Neuronal stem cell (in vitro differentiated cells): ENCODE results near the gene C3orf52.
A peak's percentile ranks its signal among the peaks of the same experiment; 100 is the strongest.

Experiments used
- DNase-seq: peaks from one replicate; pipeline ENCODE4 v3.0.0-alpha.2; 2013; ENCODE audit warnings: low spot score
- H2AFZ ChIP-seq: one replicate; pipeline ENCODE4 v1.6.1; 2013; ENCODE audit warnings: mild to moderate bottlenecking, low read length, inconsistent platforms
- H2AK5ac ChIP-seq: 2 replicates; pipeline ENCODE4 v1.6.1; 2013; ENCODE audit warnings: low read depth, mild to moderate bottlenecking, inconsistent platforms, low read length, moderate library complexity, mixed read lengths
- H2BK120ac ChIP-seq: 2 replicates; pipeline ENCODE4 v1.6.1; 2013; ENCODE audit warnings: low read depth, mild to moderate bottlenecking, inconsistent platforms, low read length, moderate library complexity, mixed read lengths
- H2BK12ac ChIP-seq: one replicate; pipeline ENCODE4 v1.6.1; 2013; ENCODE audit warnings: low read length, inconsistent platforms
- H2BK15ac ChIP-seq: 2 replicates; pipeline ENCODE4 v1.6.1; 2013; ENCODE audit warnings: mild to moderate bottlenecking, low read length, inconsistent platforms, mixed read lengths
- H2BK5ac ChIP-seq: one replicate; pipeline ENCODE4 v1.6.1; 2013; ENCODE audit warnings: inconsistent platforms, mild to moderate bottlenecking, low read length, moderate library complexity
- H3K14ac ChIP-seq: one replicate; pipeline ENCODE4 v1.6.1; 2013; ENCODE audit warnings: low read length, inconsistent platforms
- H3K18ac ChIP-seq: 2 replicates; pipeline ENCODE4 v1.6.1; 2013; ENCODE audit warnings: low read length, inconsistent platforms
- H3K23ac ChIP-seq: 2 replicates; pipeline ENCODE4 v1.6.1; 2013; ENCODE audit warnings: low read depth, mild to moderate bottlenecking, mixed read lengths, low read length, inconsistent platforms; ENCODE audit not compliant: poor library complexity
- H3K27ac ChIP-seq: replicated peaks from 3 replicates; pipeline ENCODE4 v1.5.1; 2013; ENCODE audit warnings: low read length, inconsistent platforms
- H3K27me3 ChIP-seq, 3 experiments: 2 replicates each; pipeline ENCODE4 v1.6.1; 2013; ENCODE audit warnings: low read length in 3 of 3, mild to moderate bottlenecking in 2 of 3, inconsistent platforms in 1 of 3, low read depth in 1 of 3, mixed read lengths in 1 of 3, moderate library complexity in 1 of 3; ENCODE audit not compliant: control insufficient read depth in 3 of 3, insufficient read depth in 3 of 3
- H3K36me3 ChIP-seq, 2 donors: replicated peaks in 1 of 2; 2 replicates each; pipeline ENCODE4 v1.6.1; 2013; ENCODE audit warnings: low read length in 2 of 2; ENCODE audit not compliant: control insufficient read depth in 2 of 2, insufficient read depth in 2 of 2
- H3K4ac ChIP-seq: 2 replicates; pipeline ENCODE4 v1.6.1; 2013; ENCODE audit warnings: inconsistent platforms, mild to moderate bottlenecking, low read length, moderate library complexity
- H3K4me1 ChIP-seq, 2 donors: 1 replicate in 1 of 2; 2 replicates in 1 of 2; pipeline ENCODE4 v1.6.1; 2013; ENCODE audit warnings: low read length in 2 of 2, low read depth in 1 of 2; ENCODE audit not compliant: control insufficient read depth in 2 of 2, insufficient read depth in 1 of 2
- H3K4me2 ChIP-seq: one replicate; pipeline ENCODE4 v1.6.1; 2013; ENCODE audit warnings: mild to moderate bottlenecking, low read length, inconsistent platforms; ENCODE audit not compliant: insufficient read depth, poor library complexity, severe bottlenecking
- H3K4me3 ChIP-seq, 2 donors: 2 replicates each; pipeline ENCODE4 v1.5.1; 2013; ENCODE audit warnings: low read length in 2 of 2, mild to moderate bottlenecking in 2 of 2, inconsistent platforms in 1 of 2, moderate library complexity in 1 of 2
- H3K79me1 ChIP-seq: one replicate; pipeline ENCODE4 v1.6.1; 2013; ENCODE audit warnings: low read depth, mild to moderate bottlenecking, inconsistent platforms, low read length, moderate library complexity
- H3K9ac ChIP-seq: one replicate; pipeline ENCODE4 v1.6.1; 2013; ENCODE audit warnings: mild to moderate bottlenecking, low read depth, low read length, inconsistent platforms; ENCODE audit not compliant: poor library complexity
- H3K9me3 ChIP-seq, 2 donors: replicated peaks in 1 of 2; 2 replicates each; pipeline versions ENCODE3 to v1.6.1; 2013; ENCODE audit warnings: low read length in 2 of 2, mild to moderate bottlenecking in 2 of 2, inconsistent platforms in 1 of 2, low read depth in 1 of 2, mixed read lengths in 1 of 2, moderate library complexity in 1 of 2; ENCODE audit not compliant: control insufficient read depth in 2 of 2, insufficient read depth in 1 of 2
- H4K8ac ChIP-seq: one replicate; pipeline ENCODE4 v1.6.1; 2013; ENCODE audit warnings: low read depth, mild to moderate bottlenecking, inconsistent platforms, low read length, moderate library complexity
- H4K91ac ChIP-seq: one replicate; pipeline ENCODE4 v1.6.1; 2013; ENCODE audit warnings: low read length, low read depth, mild to moderate bottlenecking, inconsistent platforms; ENCODE audit not compliant: poor library complexity
- WGBS, 2 donors: extraction: QIAGEN DNeasy Blood & Tissue Kit; methylation state at CpG; one replicate each; pipeline ENCODE4 v1.1.7; 2013; ENCODE audit warnings: missing lambda C conversion rate in 2 of 2, mixed read lengths in 1 of 2; ENCODE audit not compliant: insufficient read length in 2 of 2, insufficient replicate concordance in 1 of 2; ENCODE audit errors: extremely low coverage in 2 of 2; 5-methylcytosine and 5-hydroxymethylcytosine counted together

Gene C3orf52

DNA sequence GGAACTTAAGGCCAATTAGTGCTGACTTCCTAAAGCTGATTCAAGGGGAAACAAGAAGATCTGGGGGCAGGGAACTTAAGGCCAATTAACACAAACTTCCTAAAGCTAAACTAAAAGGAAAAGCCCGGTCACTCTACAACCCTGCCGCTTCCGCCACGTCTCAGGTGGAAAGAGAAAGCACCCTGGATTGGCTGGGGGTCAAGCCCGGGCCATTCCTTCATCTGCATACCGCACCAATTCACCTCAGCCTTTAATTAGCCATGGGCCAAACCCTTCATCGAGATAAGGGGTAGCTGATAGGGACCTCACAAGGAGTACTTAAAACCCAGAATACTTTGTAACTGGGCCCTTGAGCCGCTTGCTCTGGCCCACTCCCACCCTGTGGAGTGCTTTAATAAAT, 37.3 kb upstream of the C3orf52 start:
- no peak overlapping the region for H3K27ac ChIP-seq
- no peak overlapping the region for H3K23ac ChIP-seq
- H2AFZ ChIP-seq, result no peak overlapping the region
- H3K4me2 ChIP-seq, result no peak overlapping the region
- H3K9ac ChIP-seq, result no peak overlapping the region
- H2BK5ac ChIP-seq, result no peak overlapping the region
- peaks cover 0 to 1% of the 10 kb centered on the region in 2 donors for H3K9me3 ChIP-seq
- no peak overlapping the region for H4K91ac ChIP-seq
- H2AK5ac ChIP-seq, result no peak overlapping the region
- H2BK120ac ChIP-seq, result no peak overlapping the region
- no peaks in the 10 kb centered on the region for H3K27me3 ChIP-seq
- no peak overlapping the region for H3K4me3 ChIP-seq
- H4K8ac ChIP-seq, result no peak overlapping the region
- no peaks in the 10 kb centered on the region for H3K79me1 ChIP-seq
- no peak overlapping the region for H2BK12ac ChIP-seq
- H3K36me3 ChIP-seq, result no peaks in the 10 kb centered on the region
- DNase-seq, result peak; percentile 24
- no peak overlapping the region for H3K4ac ChIP-seq
- WGBS, 2 donors, result no CpG with 5 or more reads among the region's 8 CpGs
- no peak overlapping the region for H3K14ac ChIP-seq
- peaks cover 4 to 7% of the 10 kb centered on the region in 2 donors for H3K4me1 ChIP-seq
- H3K18ac ChIP-seq, result no peak overlapping the region
- H2BK15ac ChIP-seq, result no peak overlapping the region

DNA sequence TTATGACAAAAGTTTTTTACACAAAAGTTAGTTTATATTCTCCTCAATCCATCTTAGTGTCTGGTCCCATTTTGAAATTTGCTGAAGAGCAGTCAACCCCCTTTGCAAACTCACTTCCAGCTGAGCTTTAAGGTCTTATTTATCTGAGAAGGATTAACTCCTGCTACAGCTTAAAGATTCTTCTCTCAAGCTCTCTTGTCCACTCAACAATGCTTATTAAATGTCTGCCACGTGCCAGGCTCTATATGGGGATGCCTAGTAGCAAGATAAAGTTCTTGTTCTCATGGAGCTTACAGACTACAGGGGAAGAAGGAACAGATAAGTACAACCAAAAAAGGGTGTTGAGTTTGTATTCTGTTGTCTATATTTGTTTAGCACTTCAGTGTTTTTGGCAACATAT, 33.0 kb upstream of the C3orf52 start:
- Histone ChIP-seq H2BK15ac (no peak overlapping the region), H2BK12ac (no peak overlapping the region), H2BK5ac (no peak overlapping the region), H2BK120ac (no peak overlapping the region), H3K14ac (no peak overlapping the region), H3K9ac (no peak overlapping the region), H3K27me3 (no peaks in the 10 kb centered on the region), H3K4me1 (peaks cover 4 to 9% of the 10 kb centered on the region in 2 donors), H4K8ac (no peak overlapping the region), H3K79me1 (no peaks in the 10 kb centered on the region), H3K27ac (no peak overlapping the region), H3K9me3 (no peaks in the 10 kb centered on the region), H4K91ac (no peak overlapping the region), H3K4ac (no peak overlapping the region), H3K23ac (no peak overlapping the region), H2AK5ac (no peak overlapping the region), H2AFZ (peak overlapping the region; percentile 30), H3K18ac (no peak overlapping the region), H3K36me3 (no peaks in the 10 kb centered on the region), H3K4me3 (no peak overlapping the region), H3K4me2 (no peak overlapping the region)
- WGBS, 2 donors, result no CpG with 5 or more reads among the region's 1 CpG
- DNase-seq, result no peak

GRCh38 chr3:112056451-112056929, 29.7 kb upstream of the C3orf52 start:
- Histone ChIP-seq H2BK5ac (no peak overlapping the region), H2AK5ac (no peak overlapping the region), H3K4me2 (no peak overlapping the region), H3K4me1 (peaks cover 4 to 6% of the 10 kb centered on the region in 2 donors), H2BK120ac (no peak overlapping the region), H3K27ac (no peak overlapping the region), H3K9ac (no peak overlapping the region), H3K79me1 (no peaks in the 10 kb centered on the region), H2BK12ac (no peak overlapping the region), H3K18ac (no peak overlapping the region), H2AFZ (no peak overlapping the region), H3K36me3 (no peaks in the 10 kb centered on the region), H4K91ac (no peak overlapping the region), H4K8ac (no peak overlapping the region), H3K4ac (no peak overlapping the region), H3K27me3 (no peaks in the 10 kb centered on the region), H3K9me3 (no peaks in the 10 kb centered on the region), H2BK15ac (no peak overlapping the region), H3K14ac (no peak overlapping the region), H3K23ac (no peak overlapping the region), H3K4me3 (no peak overlapping the region)
- WGBS, 2 donors, result no CpG with 5 or more reads among the region's 6 CpGs
- DNase-seq, result no peak

- no peak overlapping the region for H3K4me2 ChIP-seq
- no peak overlapping the region for H2BK120ac ChIP-seq
- H2AFZ ChIP-seq, result no peak overlapping the region
These were observed 26.7 kb upstream of the C3orf52 start for GRCh38 chr3:112059497-112059896.

More at GRCh38 chr3:112059497-112059896, 26.7 kb upstream of the C3orf52 start:
- Histone ChIP-seq H3K14ac (no peak overlapping the region), H3K79me1 (no peaks in the 10 kb centered on the region), H2AK5ac (no peak overlapping the region), H3K18ac (no peak overlapping the region), H4K91ac (no peak overlapping the region), H3K4me1 (peaks cover 0 to 2% of the 10 kb centered on the region in 2 donors), H3K9me3 (no peaks in the 10 kb centered on the region), H3K4me3 (no peak overlapping the region), H2BK5ac (no peak overlapping the region), H3K23ac (no peak overlapping the region), H2BK12ac (no peak overlapping the region), H3K27ac (no peak overlapping the region), H3K36me3 (no peaks in the 10 kb centered on the region), H4K8ac (no peak overlapping the region), H3K4ac (no peak overlapping the region), H3K27me3 (no peaks in the 10 kb centered on the region), H2BK15ac (no peak overlapping the region), H3K9ac (no peak overlapping the region)
- WGBS, 2 donors, result no CpG with 5 or more reads among the region's 1 CpG
- no peak for DNase-seq
